Smooth muscle cell (in vitro differentiated cells): ENCODE results near the gene RNF168. TPM values are rescaled to one million over a fixed set of nuclear protein-coding genes. Genes with fewer than 3 reads are reported as not detected.
"Not testable (repeated sequence)": the region's sequence is repeated elsewhere in the genome, so short reads cannot be mapped to it uniquely, and the experiment has no call there.

ENCODE experiments used
- DNase-seq: peaks from one replicate; lab custom pipeline; 2025; ENCODE audit not compliant: unreplicated experiment; lab: John Stamatoyannopoulos, UW
- H2AFZ ChIP-seq: fragments of 200-600 bp; sonication (generic); 2 replicates; pipeline ENCODE4 v1.6.0; 2016; ENCODE audit warnings: antibody characterized with exemption, low read depth, mild to moderate bottlenecking
- H3F3A ChIP-seq: fragments of 200-600 bp; sonication (generic); 2 replicates; pipeline ENCODE4 v1.6.0; 2017; ENCODE audit warnings: antibody characterized with exemption, low read depth
- H3K27ac ChIP-seq: fragments of 200-600 bp; sonication (generic); 2 replicates; pipeline ENCODE4 v1.5.1; 2016; ENCODE audit warnings: low read depth, mild to moderate bottlenecking
- H3K27me3 ChIP-seq: fragments of 200-600 bp; sonication (generic); 2 replicates; pipeline ENCODE4 v1.6.1; 2016; ENCODE audit warnings: low read depth, mild to moderate bottlenecking
- H3K36me3 ChIP-seq: fragments of 200-600 bp; sonication (generic); 2 replicates; pipeline ENCODE4 v1.5.1; 2016; ENCODE audit warnings: low read depth
- H3K4me1 ChIP-seq: fragments of 200-600 bp; sonication (generic); 2 replicates; pipeline ENCODE4 v1.5.1; 2016; ENCODE audit warnings: low read depth
- H3K4me2 ChIP-seq: fragments of 200-600 bp; sonication (generic); 2 replicates; pipeline ENCODE4 v1.6.0; 2016; ENCODE audit warnings: mild to moderate bottlenecking
- H3K4me3 ChIP-seq: fragments of 200-600 bp; sonication (generic); 2 replicates; pipeline ENCODE4 v1.5.1; 2016; ENCODE audit warnings: mild to moderate bottlenecking
- H3K79me2 ChIP-seq: fragments of 200-600 bp; sonication (generic); 2 replicates; pipeline ENCODE4 v1.6.0; 2016; ENCODE audit warnings: low read depth, mild to moderate bottlenecking
- H3K9ac ChIP-seq: fragments of 200-600 bp; sonication (generic); 2 replicates; pipeline ENCODE4 v1.6.0; 2016; ENCODE audit warnings: low read depth
- H3K9me3 ChIP-seq: fragments of 200-600 bp; sonication (generic); replicated peaks from 2 replicates; pipeline ENCODE4 v1.5.1; 2016; ENCODE audit warnings: low read depth
- H4K20me1 ChIP-seq: fragments of 200-600 bp; sonication (generic); 2 replicates; pipeline ENCODE4 v1.6.0; 2016; ENCODE audit warnings: low read depth
- CTCF ChIP-seq: fragments of 200-600 bp; sonication (generic); IDR thresholded peaks from 2 replicates; pipeline ENCODE4 v1.5.1; 2017; ENCODE audit warnings: borderline replicate concordance, mild to moderate bottlenecking, antibody characterized with exemption; ENCODE audit not compliant: insufficient read depth, poor library complexity, severe bottlenecking
- WGBS: methylation state at CpG from one replicate; pipeline ENCODE4 v1.1.7; 2016; ENCODE audit warnings: low lambda C conversion rate; 5-methylcytosine and 5-hydroxymethylcytosine counted together
- polyA plus RNA-seq: library from polyadenylated mRNA; unstranded; fragments of >200 nt; fragmentation: Nextera tagmentation; extraction: Ambion mirVana; gene quantifications from 2 replicates; pipeline ENCODE4 v1.2.1, GENCODE V29; 2016
- total RNA-seq: library from RNA; depleted of rRNA; stranded (reverse); fragments of >200 nt; gene quantifications from 2 replicates; pipeline ENCODE4 v1.2.3, GENCODE V29; 2014

The RNF168 gene
- total and polyA plus RNA-seq, 2 experiments from 2014 or later = 8.1 to 25.9 TPM

- no peak for DNase-seq
- Histone ChIP-seq H3F3A (peaks cover 8% of the 10 kb centered on the region), H3K4me3 (no peak overlapping the region), H3K79me2 (no peaks in the 10 kb centered on the region), H2AFZ (no peak overlapping the region), H3K4me1 (no peaks in the 10 kb centered on the region), H3K9ac (no peak overlapping the region), H3K36me3 (no peaks in the 10 kb centered on the region), H4K20me1 (no peaks in the 10 kb centered on the region), H3K9me3 (no peaks in the 10 kb centered on the region), H3K27ac (no peak overlapping the region), H3K4me2 (no peak overlapping the region), H3K27me3 (no peaks in the 10 kb centered on the region)
- WGBS = 77% methylated on average over 4 of the region's 4 CpGs
- TF ChIP-seq CTCF = no peak
Measured at GRCh38 chr3:196525141-196525540, 21.6 kb upstream of the RNF168 start.

DNA sequence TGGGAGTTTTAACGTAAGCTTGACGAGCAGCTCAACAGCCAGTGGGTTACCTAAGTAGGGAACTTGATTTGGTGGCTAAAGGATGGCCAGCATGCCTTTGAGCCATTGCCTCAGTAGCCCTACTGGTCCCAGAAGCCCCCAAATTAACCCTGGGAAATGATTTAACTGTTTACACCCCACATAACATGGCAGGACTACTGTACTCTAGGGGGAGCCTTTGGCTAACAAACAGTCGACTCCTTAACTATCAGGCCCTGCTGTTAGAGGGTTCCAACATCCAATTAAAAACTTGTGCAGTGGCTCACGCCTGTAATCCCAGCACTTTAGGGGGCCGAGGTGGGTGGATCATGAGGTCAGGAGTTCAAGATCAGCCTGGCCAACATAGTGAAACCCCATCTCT, 21.0 kb upstream of the RNF168 start:
- no peaks in the 10 kb centered on the region for H3K27me3 ChIP-seq
- DNase-seq = no peak
- no peak overlapping the region for H3K27ac ChIP-seq
- no peak overlapping the region for H2AFZ ChIP-seq
- no peaks in the 10 kb centered on the region for H4K20me1 ChIP-seq
- no peaks in the 10 kb centered on the region for H3K79me2 ChIP-seq
- no peaks in the 10 kb centered on the region for H3K4me1 ChIP-seq
- H3K9me3 ChIP-seq = peaks cover 1% of the 10 kb centered on the region
- H3K4me2 ChIP-seq = no peak overlapping the region
- no peak for TF ChIP-seq CTCF
- H3K9ac ChIP-seq = no peak overlapping the region
- no peak overlapping the region for H3K4me3 ChIP-seq
- H3K36me3 ChIP-seq = no peaks in the 10 kb centered on the region
- 71% methylated on average over 5 of the region's 5 CpGs for WGBS
- H3F3A ChIP-seq = peaks cover 8% of the 10 kb centered on the region

GRCh38 chr3:196523841-196524240, 20.3 kb upstream of the RNF168 start:
- DNase-seq = no peak
- no peak overlapping the region for H3K4me3 ChIP-seq
- no peak overlapping the region for H2AFZ ChIP-seq
- H3K79me2 ChIP-seq = no peaks in the 10 kb centered on the region
- peaks cover 8% of the 10 kb centered on the region for H3F3A ChIP-seq
- H3K4me1 ChIP-seq = no peaks in the 10 kb centered on the region
- peaks cover 6% of the 10 kb centered on the region for H3K9me3 ChIP-seq
- H4K20me1 ChIP-seq = no peaks in the 10 kb centered on the region
- WGBS = 96% methylated on average over 4 of the region's 4 CpGs
- no peak overlapping the region for H3K9ac ChIP-seq
- no peak overlapping the region for H3K4me2 ChIP-seq
- H3K27me3 ChIP-seq = no peaks in the 10 kb centered on the region
- no peak overlapping the region for H3K27ac ChIP-seq
- no peak for TF ChIP-seq CTCF
- no peaks in the 10 kb centered on the region for H3K36me3 ChIP-seq

DNA sequence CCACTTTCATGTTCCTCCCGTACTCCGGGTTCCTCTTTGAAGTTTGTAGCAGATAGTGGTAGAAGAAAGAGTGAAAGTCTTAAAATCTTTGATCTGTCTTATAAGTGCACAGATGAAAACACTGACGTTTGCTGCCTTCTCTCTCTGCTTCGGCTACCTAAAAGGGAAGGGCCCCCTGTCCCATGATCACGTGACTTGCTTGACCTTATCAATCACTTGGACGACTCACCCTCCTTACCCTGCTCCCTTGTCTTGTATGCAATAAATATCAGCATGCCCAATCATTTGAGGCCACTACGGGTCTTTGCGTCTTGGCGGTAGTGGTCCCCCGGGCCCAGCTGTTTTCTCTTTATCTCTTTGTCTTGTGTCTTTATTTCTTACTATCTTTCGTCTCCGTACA, 17.7 kb upstream of the RNF168 start:
- H3K9ac ChIP-seq, H3F3A ChIP-seq, H2AFZ ChIP-seq, H3K4me3 ChIP-seq, H3K27me3 ChIP-seq, H3K4me2 ChIP-seq, DNase-seq, H3K4me1 ChIP-seq, H4K20me1 ChIP-seq, H3K36me3 ChIP-seq, H3K27ac ChIP-seq, H3K79me2 ChIP-seq: not testable (repeated sequence)
- 89% methylated on average over 12 of the region's 12 CpGs for WGBS
- peaks cover 15% of the 10 kb centered on the region for H3K9me3 ChIP-seq
